GM19023 (cell line): Measurements from ENCODE around the gene IQUB.
"Not testable (repeated sequence)": the region's sequence is repeated elsewhere in the genome, so short reads cannot be mapped to it uniquely, and the experiment has no call there.

ENCODE experiments used
- ATAC-seq: cut with Tn5 transposase; IDR thresholded peaks from one replicate; pipeline ENCODE4 v1.9.1; 2021; ENCODE audit warnings: mild to moderate bottlenecking, moderate library complexity; ENCODE audit not compliant: unreplicated experiment

The IQUB gene

GRCh38 chr7:123423622-123424021 lies 110.8 kb downstream of the IQUB start:
- no peak for ATAC-seq

GRCh38 chr7:123417580-123417979 lies 116.8 kb downstream of the IQUB start:
- ATAC-seq, result no peak

DNA sequence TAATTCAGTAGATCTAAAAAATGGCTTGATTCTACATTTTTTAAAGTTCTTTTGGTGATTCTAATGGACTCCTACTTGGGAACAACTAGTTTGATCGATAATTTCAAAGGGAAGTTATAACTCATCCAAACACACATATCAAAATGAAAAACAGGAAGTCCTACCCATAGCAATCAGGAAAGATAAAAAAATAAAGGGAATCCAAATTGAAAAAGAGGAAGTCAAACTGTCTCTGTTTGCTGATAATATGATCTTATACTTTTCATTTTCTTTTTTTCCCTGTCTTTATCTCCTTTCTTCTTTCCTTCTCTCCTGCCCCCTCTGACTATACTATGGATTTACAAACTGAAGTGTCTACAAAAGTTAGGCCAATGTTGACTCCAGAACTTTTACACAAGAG lies 118.8 kb downstream of the IQUB start:
- no peak for ATAC-seq

GRCh38 chr7:123410273-123410904 lies 124.0 kb downstream of the IQUB start:
- no peak for ATAC-seq

- ATAC-seq, result not testable (repeated sequence)
Observed at GRCh38 chr7:123407951-123408350, 126.4 kb downstream of the IQUB start.
